NB4 (cell line): ENCODE measurements around the gene ACTN3.

Experiments used
- DNase-seq: peaks from one replicate; pipeline ENCODE4 v3.0.0; 2010; ENCODE audit warnings: low read depth
- H3K4me3 ChIP-seq: one replicate; pipeline ENCODE4 v1.5.1; 2011; ENCODE audit warnings: mild to moderate bottlenecking, low read depth, low read length, moderate library complexity
- CTCF ChIP-seq: IDR thresholded peaks from one replicate; pipeline ENCODE4 v1.5.1; 2012; ENCODE audit warnings: low read depth, low read length
- MAX ChIP-seq: IDR thresholded peaks from 2 replicates; pipeline ENCODE4 v1.6.1; 2011; ENCODE audit warnings: low read depth, low read length
- MYC ChIP-seq: IDR thresholded peaks from 2 replicates; pipeline ENCODE4 v1.6.1; 2011; ENCODE audit warnings: low read depth, low read length
- POLR2A ChIP-seq: IDR thresholded peaks from 2 replicates; pipeline ENCODE4 v1.6.1; 2011; ENCODE audit warnings: mild to moderate bottlenecking; ENCODE audit not compliant: insufficient read length; ENCODE audit errors: extremely low read depth

Gene ACTN3

GRCh38 chr11:66547662-66548009 lies 933 bp downstream of the ACTN3 start:
- no peak overlapping the region for H3K4me3 ChIP-seq

GRCh38 chr11:66548041-66548440 lies 1.3 kb downstream of the ACTN3 start:
- DNase-seq = no peak
- TF ChIP-seq POLR2A (no peak), CTCF (no peak), MYC (no peak), MAX (no peak)
- H3K4me3 ChIP-seq = no peak overlapping the region

More at GRCh38 chr11:66547662-66548009, 933 bp downstream of the ACTN3 start:
- no peak for TF ChIP-seq POLR2A
- TF ChIP-seq CTCF = no peak
- no peak for TF ChIP-seq MAX
- TF ChIP-seq MYC = no peak
- no peak for DNase-seq

GRCh38 chr11:66548774-66549630 lies 2.3 kb downstream of the ACTN3 start:
- TF ChIP-seq POLR2A (no peak), MYC (no peak), CTCF (no peak), MAX (no peak)
- H3K4me3 ChIP-seq = no peak overlapping the region
- no peak for DNase-seq

- no peak for DNase-seq
- no peak overlapping the region for H3K4me3 ChIP-seq
- TF ChIP-seq POLR2A (no peak), MAX (no peak), CTCF (no peak)
Measured at GRCh38 chr11:66549696-66550095, 3.0 kb downstream of the ACTN3 start.

- DNase-seq = no peak
- TF ChIP-seq MAX (no peak), POLR2A (no peak), CTCF (no peak), MYC (no peak)
- H3K4me3 ChIP-seq = no peak overlapping the region
Measured at GRCh38 chr11:66550887-66551286, 4.2 kb downstream of the ACTN3 start.

GRCh38 chr11:66554602-66555001 lies 7.9 kb downstream of the ACTN3 start:
- H3K4me3 ChIP-seq = no peak overlapping the region
- DNase-seq = no peak
- TF ChIP-seq MAX = no peak
